ENCODE measurements around the gene RFESD. TPM values are rescaled to one million over a fixed set of nuclear protein-coding genes. Genes with fewer than 3 reads are reported as not detected.
"Not testable (repeated sequence)": the region's sequence is repeated elsewhere in the genome, so short reads cannot be mapped to it uniquely, and the experiment has no call there.

The RFESD gene
- total and polyA plus RNA-seq, 2 donors (not counting 1 experiment from before 2014, with no cell fraction given), result 1.5 to 1.9 TPM

- not testable (repeated sequence) for H3K27me3 ChIP-seq (replicated peaks in 1 of 4; ENCODE audit: control extremely low read depth in 1 of 4, control insufficient read depth in 3 of 4, insufficient read depth in 4 of 4, low read length in 3 of 4); ATAC-seq (ENCODE audit: low read depth); H3K9me3 ChIP-seq (ENCODE audit: control extremely low read depth in 1 of 3, control insufficient read depth in 2 of 3, insufficient read depth in 1 of 3, low read length in 2 of 3); H3K27me3 Mint-ChIP-seq; H3K36me3 ChIP-seq (replicated peaks in 1 of 2; ENCODE audit: control extremely low read depth in 1 of 2, control insufficient read depth in 1 of 2, extremely low read depth in 1 of 2, insufficient read depth in 2 of 2, low read length in 1 of 2); H3K9me3 Mint-ChIP-seq (ENCODE audit: insufficient read depth); H3K79me2 ChIP-seq (ENCODE audit: control insufficient read depth, insufficient read depth, low read length); H4K20me1 ChIP-seq (ENCODE audit: control insufficient read depth, insufficient read depth, low read length, poor library complexity, severe bottlenecking); DNase-seq
- Histone ChIP-seq H2AFZ (ENCODE audit: insufficient read depth, low read depth, low read length, poor library complexity, severe bottlenecking) (peak overlapping the region; percentile 87), H3K4me2 (replicated peaks; ENCODE audit: low read depth, low read length, poor library complexity, severe bottlenecking) (peak overlapping the region; percentile 74), H3K9ac (ENCODE audit: low read length) (peak overlapping the region; percentile 75), H3K4me3 (ENCODE audit: control extremely low read depth in 1 of 5, extremely low read depth in 1 of 5, insufficient read depth in 1 of 5, low read depth in 2 of 5, low read length in 4 of 5) (peak overlapping the region in 4 of 5 experiments; percentile 69 to 87 (median 80)), H3K4me1 (ENCODE audit: control insufficient read depth in 2 of 2, insufficient read depth in 2 of 2, low read length in 2 of 2) (peaks cover 14 to 20% of the 10 kb centered on the region in 2 donors), H3K27ac (ENCODE audit: low read length in 2 of 2) (peak overlapping the region in 1 of 2 donors; percentile 68)
- Mint-ChIP-seq H3K4me1 (peaks cover 18% of the 10 kb centered on the region), H3K27ac (peak overlapping the region; percentile 93), H3K4me3 (peak overlapping the region; percentile 90)
- ChIA-PET POLR2A (interaction anchor here (0.9 to 1.6 kb wide), 6 partner anchors 14 to 198 kb away, joined by 3 to 12 read pairs (median 4); no protein-coding TSS in a partner anchor), CTCF (interaction anchor here (0.8 to 7.7 kb wide), 13 partner anchors 13 to 1250 kb away, joined by 3 to 127 read pairs (median 5); partner anchors contain the start of genes ARSK, GLRX and SKIC3)
- intact Hi-C loops (cut with micrococcal nuclease), result loop anchor here (1.0 to 10.0 kb wide), 6 partner anchors 25 to 1539 kb away; partner anchors contain the start of genes ARSK, CAST, ELL2 and RHOBTB3
- WGBS (ENCODE audit: insufficient coverage), result no CpG with 5 or more reads among the region's 17 CpGs
Observed at GRCh38 chr5:95646226-95646568, 380 bp upstream of the RFESD start.

DNA sequence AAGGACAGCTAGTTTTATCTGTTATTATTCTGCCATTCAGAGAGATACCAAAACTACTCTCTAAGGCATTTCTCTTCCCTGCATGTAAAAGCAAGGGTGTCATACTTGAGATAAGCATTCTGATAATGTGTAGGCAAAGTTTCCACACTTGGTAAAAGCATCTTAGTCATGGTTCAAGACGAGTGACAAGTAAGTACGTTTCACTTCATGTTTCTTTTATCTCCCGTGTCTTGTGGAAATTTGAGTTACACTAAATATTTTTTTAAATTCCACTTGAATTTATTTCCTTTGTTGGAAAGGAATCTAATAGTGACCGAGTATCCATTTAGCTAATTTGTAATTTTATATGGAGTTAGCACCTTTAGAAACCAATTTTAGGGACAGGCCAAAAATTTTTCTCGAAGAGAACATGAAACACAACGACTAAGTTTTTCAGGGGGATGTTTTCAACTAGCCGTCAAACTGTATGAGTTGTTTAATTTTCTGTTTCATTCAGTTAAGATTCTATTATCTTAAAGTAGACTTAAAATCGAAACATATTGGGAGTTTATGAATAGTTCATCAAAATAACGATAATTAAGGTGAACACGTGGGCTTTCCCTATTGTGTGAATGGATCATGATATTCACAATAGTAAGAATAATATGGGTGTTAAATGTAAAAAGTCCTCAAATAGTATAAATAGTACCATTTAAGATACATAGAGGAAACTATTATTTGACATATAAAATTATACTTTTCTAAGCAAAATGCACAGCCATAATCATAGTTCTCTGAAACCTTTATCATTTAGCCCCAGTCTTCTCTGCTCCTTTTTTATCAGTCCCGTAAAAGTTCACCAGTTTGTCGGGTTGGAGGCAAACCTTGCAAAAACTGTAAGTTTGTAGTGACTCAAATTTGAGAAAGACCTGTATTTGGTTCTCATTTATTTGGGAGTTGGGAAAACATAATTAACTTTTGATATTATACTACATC is 1.6 kb downstream of the RFESD start:
- POLR2A ChIA-PET, result interaction anchor here (0.6 to 1.6 kb wide), 2 partner anchors 133 to 158 kb away, joined by 4 read pairs; no protein-coding TSS in a partner anchor
- no peak for ATAC-seq (ENCODE audit: low read depth)
- Histone ChIP-seq H4K20me1 (ENCODE audit: control insufficient read depth, insufficient read depth, low read length, poor library complexity, severe bottlenecking) (no peaks in the 10 kb centered on the region), H3K36me3 (replicated peaks in 1 of 2; ENCODE audit: control extremely low read depth in 1 of 2, control insufficient read depth in 1 of 2, extremely low read depth in 1 of 2, insufficient read depth in 2 of 2, low read length in 1 of 2) (peaks cover 0 to 3% of the 10 kb centered on the region in 2 experiments), H2AFZ (ENCODE audit: insufficient read depth, low read depth, low read length, poor library complexity, severe bottlenecking) (peak overlapping the region; percentile 87), H3K9me3 (ENCODE audit: control extremely low read depth in 1 of 3, control insufficient read depth in 2 of 3, insufficient read depth in 1 of 3, low read length in 2 of 3) (peaks cover 0 to 6% (median 0%) of the 10 kb centered on the region in 3 donors), H3K27me3 (replicated peaks in 1 of 4; ENCODE audit: control extremely low read depth in 1 of 4, control insufficient read depth in 3 of 4, insufficient read depth in 4 of 4, low read length in 3 of 4) (no peaks in the 10 kb centered on the region), H3K4me3 (ENCODE audit: control extremely low read depth in 1 of 5, extremely low read depth in 1 of 5, insufficient read depth in 1 of 5, low read depth in 2 of 5, low read length in 4 of 5) (no peak overlapping the region), H3K9ac (ENCODE audit: low read length) (no peak overlapping the region), H3K4me2 (replicated peaks; ENCODE audit: low read depth, low read length, poor library complexity, severe bottlenecking) (peak overlapping the region; percentile 74), H3K4me1 (ENCODE audit: control insufficient read depth in 2 of 2, insufficient read depth in 2 of 2, low read length in 2 of 2) (peaks cover 14 to 20% of the 10 kb centered on the region in 2 donors), H3K79me2 (ENCODE audit: control insufficient read depth, insufficient read depth, low read length) (no peaks in the 10 kb centered on the region), H3K27ac (ENCODE audit: low read length in 2 of 2) (no peak overlapping the region)
- intact Hi-C loops (cut with micrococcal nuclease), result loop anchor here (2.0 to 10.0 kb wide), 3 partner anchors 83 to 1537 kb away; partner anchors contain the start of genes CAST, RHOBTB3 and RIOK2
- no peak for TF ChIP-seq EZH2 (IDR thresholded peaks at IDR 0.05; ENCODE audit: borderline replicate concordance, insufficient read depth, low read depth, low read length, poor library complexity, severe bottlenecking)
- TF ChIP-seq, protein P1, sequence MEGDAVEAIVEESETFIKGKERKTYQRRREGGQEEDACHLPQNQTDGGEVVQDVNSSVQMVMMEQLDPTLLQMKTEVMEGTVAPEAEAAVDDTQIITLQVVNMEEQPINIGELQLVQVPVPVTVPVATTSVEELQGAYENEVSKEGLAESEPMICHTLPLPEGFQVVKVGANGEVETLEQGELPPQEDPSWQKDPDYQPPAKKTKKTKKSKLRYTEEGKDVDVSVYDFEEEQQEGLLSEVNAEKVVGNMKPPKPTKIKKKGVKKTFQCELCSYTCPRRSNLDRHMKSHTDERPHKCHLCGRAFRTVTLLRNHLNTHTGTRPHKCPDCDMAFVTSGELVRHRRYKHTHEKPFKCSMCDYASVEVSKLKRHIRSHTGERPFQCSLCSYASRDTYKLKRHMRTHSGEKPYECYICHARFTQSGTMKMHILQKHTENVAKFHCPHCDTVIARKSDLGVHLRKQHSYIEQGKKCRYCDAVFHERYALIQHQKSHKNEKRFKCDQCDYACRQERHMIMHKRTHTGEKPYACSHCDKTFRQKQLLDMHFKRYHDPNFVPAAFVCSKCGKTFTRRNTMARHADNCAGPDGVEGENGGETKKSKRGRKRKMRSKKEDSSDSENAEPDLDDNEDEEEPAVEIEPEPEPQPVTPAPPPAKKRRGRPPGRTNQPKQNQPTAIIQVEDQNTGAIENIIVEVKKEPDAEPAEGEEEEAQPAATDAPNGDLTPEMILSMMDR (IDR thresholded peaks at IDR 0.05), result no peak
- WGBS (ENCODE audit: insufficient coverage), result no CpG with 5 or more reads among the region's 12 CpGs
- DNase-seq, result no peak
- Mint-ChIP-seq H3K27me3 (no peaks in the 10 kb centered on the region), H3K27ac (no peak overlapping the region), H3K9me3 (ENCODE audit: insufficient read depth) (no peaks in the 10 kb centered on the region), H3K4me3 (peak overlapping the region; percentile 7), H3K4me1 (peaks cover 18% of the 10 kb centered on the region)
- CTCF ChIA-PET, result interaction anchor here (1.2 to 7.7 kb wide), 5 partner anchors 11 to 1349 kb away, joined by 3 to 127 read pairs (median 5); no protein-coding TSS in a partner anchor
